ENCODE results near the gene TTC27. TPM values are rescaled to one million over a fixed set of nuclear protein-coding genes. Genes with fewer than 3 reads are reported as not detected.
A peak's percentile ranks its signal among the peaks of the same experiment; 100 is the strongest.

TTC27 gene
- total RNA-seq, 1 donor from 2014 or later, result 10.3 TPM

GRCh38 chr2:32806857-32807256 lies 179.0 kb downstream of the TTC27 start:
- Histone ChIP-seq H3K27me3 (no peaks in the 10 kb centered on the region), H3K4me3 (no peak overlapping the region), H3K36me3 (no peaks in the 10 kb centered on the region), H3K27ac (no peak overlapping the region), H3K9me3 (no peaks in the 10 kb centered on the region), H3K4me1 (no peaks in the 10 kb centered on the region)
- no peak for TF ChIP-seq CTCF (IDR thresholded peaks at IDR 0.05)
- no peak for ATAC-seq
- DNase-seq, result no peak
- intact Hi-C loops (cut with DNase I), result no loop called here

GRCh38 chr2:32807662-32808061 lies 179.8 kb downstream of the TTC27 start:
- no peaks in the 10 kb centered on the region for H3K9me3 ChIP-seq
- no peaks in the 10 kb centered on the region for H3K36me3 ChIP-seq
- H3K4me1 ChIP-seq, result no peaks in the 10 kb centered on the region
- ATAC-seq (no peak), DNase-seq (no peak)
- H3K4me3 ChIP-seq, result no peak overlapping the region
- intact Hi-C loops (cut with DNase I), result no loop called here
- no peak overlapping the region for H3K27ac ChIP-seq
- no peaks in the 10 kb centered on the region for H3K27me3 ChIP-seq
- no peak for TF ChIP-seq CTCF (IDR thresholded peaks at IDR 0.05)

GRCh38 chr2:32810909-32811495 lies 183.2 kb downstream of the TTC27 start:
- intact Hi-C loops (cut with DNase I), result no loop called here
- H3K27ac ChIP-seq, result no peak overlapping the region
- H3K9me3 ChIP-seq, result no peaks in the 10 kb centered on the region
- H3K27me3 ChIP-seq, result no peaks in the 10 kb centered on the region
- DNase-seq, result no peak
- ATAC-seq, result no peak
- no peak overlapping the region for H3K4me3 ChIP-seq
- H3K36me3 ChIP-seq, result no peaks in the 10 kb centered on the region
- H3K4me1 ChIP-seq, result no peaks in the 10 kb centered on the region
- no peak for TF ChIP-seq CTCF (IDR thresholded peaks at IDR 0.05)

- Histone ChIP-seq H3K27me3 (no peaks in the 10 kb centered on the region), H3K4me1 (no peaks in the 10 kb centered on the region), H3K27ac (no peak overlapping the region), H3K4me3 (no peak overlapping the region), H3K9me3 (no peaks in the 10 kb centered on the region), H3K36me3 (no peaks in the 10 kb centered on the region)
- intact Hi-C loops (cut with DNase I), result no loop called here
- TF ChIP-seq CTCF (IDR thresholded peaks at IDR 0.05), result no peak
- no peak for ATAC-seq
- DNase-seq, result no peak
These were observed 183.8 kb downstream of the TTC27 start for GRCh38 chr2:32811696-32812095.

GRCh38 chr2:32812316-32812715 lies 184.5 kb downstream of the TTC27 start:
- DNase-seq (no peak), ATAC-seq (peak; percentile 71)
- intact Hi-C loops (cut with DNase I), result no loop called here
- Histone ChIP-seq H3K27me3 (no peaks in the 10 kb centered on the region), H3K27ac (no peak overlapping the region), H3K4me1 (no peaks in the 10 kb centered on the region), H3K4me3 (no peak overlapping the region), H3K36me3 (no peaks in the 10 kb centered on the region), H3K9me3 (no peaks in the 10 kb centered on the region)
- TF ChIP-seq CTCF (IDR thresholded peaks at IDR 0.05), result no peak

GRCh38 chr2:32820088-32820487 lies 192.2 kb downstream of the TTC27 start:
- no peaks in the 10 kb centered on the region for H3K27me3 ChIP-seq
- no peak overlapping the region for H3K27ac ChIP-seq
- DNase-seq (no peak), ATAC-seq (no peak)
- peaks cover 2% of the 10 kb centered on the region for H3K4me1 ChIP-seq
- no peak overlapping the region for H3K4me3 ChIP-seq
- H3K9me3 ChIP-seq, result no peaks in the 10 kb centered on the region
- no peak for TF ChIP-seq CTCF (IDR thresholded peaks at IDR 0.05)
- H3K36me3 ChIP-seq, result peaks cover 9% of the 10 kb centered on the region
- intact Hi-C loops (cut with DNase I), result no loop called here
